ENCODE measurements around the gene MVD.

Gene MVD

GRCh38 chr16:88706965-88707826, 44.3 kb upstream of the MVD start:
- Histone ChIP-seq H3K9me3 (no peaks in the 10 kb centered on the region), H3K27ac (peak overlapping the region; percentile 85 to 87), H3K4me3 (peak overlapping the region; percentile 98 to 100), H3K4me1 (peaks cover 0 to 44% (median 34%) of the 10 kb centered on the region in 4 donors), H3K36me3 (peaks cover 0 to 25% (median 0%) of the 10 kb centered on the region in 3 donors), H3K27me3 (no peaks in the 10 kb centered on the region)
- TF ChIP-seq CTCF (IDR thresholded peaks at IDR 0.05) = no peak
- no peak for DNase-seq
- intact Hi-C loops (cut with DNase I; ENCODE audit: low total_unique reads) = no loop called here

DNA sequence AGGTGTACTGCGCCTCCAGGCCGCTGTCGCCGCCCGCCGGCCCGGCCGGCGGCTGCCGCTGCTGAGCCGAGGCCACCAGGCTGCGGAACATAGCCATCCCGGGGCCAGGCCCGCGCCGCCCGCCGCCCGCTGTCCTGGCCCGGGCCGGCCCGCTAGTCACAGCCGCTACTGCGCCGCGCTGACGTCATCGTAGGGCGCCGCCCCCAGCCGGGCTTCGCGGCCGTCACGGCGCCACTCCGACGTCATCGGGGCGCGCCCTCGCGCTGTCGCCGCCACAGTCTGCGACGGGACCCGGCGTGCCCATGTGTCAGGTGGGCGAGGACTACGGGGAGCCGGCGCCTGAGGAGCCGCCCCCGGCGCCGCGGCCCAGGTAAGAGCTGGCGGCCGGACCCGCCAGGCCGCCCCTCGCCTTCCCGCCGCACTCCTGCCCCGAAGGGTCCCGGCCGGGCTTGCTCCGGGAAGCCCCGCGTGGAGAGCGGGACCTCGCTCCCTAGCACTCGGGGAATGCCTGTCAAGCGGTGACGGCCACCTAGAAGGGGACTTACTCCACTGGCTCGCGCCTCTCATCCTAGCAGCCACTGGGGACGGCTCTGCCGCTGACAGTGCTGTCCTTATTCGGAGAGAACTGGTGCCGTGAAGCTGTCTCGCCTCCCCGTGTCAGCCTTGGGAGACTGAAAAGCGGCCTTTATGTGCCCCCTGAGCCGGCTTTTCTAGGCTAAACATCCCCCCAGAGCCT, 43.5 kb upstream of the MVD start, which contains the start of the genes CTU2 and RNF166:
Gene CTU2 (plus strand): TSS at position 275 of the 736 bp plus-strand sequence. CDS start 28 bp downstream, at position 303.
Gene RNF166 (minus strand): TSS at position 180 of the 736 bp plus-strand sequence. CDS start 83 bp downstream, at position 97.
- H3K4me1 ChIP-seq = peaks cover 0 to 51% (median 35%) of the 10 kb centered on the region in 4 donors
- peak in 1 of 2 experiments; percentile 11 for TF ChIP-seq CTCF (IDR thresholded peaks at IDR 0.05)
- intact Hi-C loops (cut with DNase I; ENCODE audit: low total_unique reads) = no loop called here

DNA sequence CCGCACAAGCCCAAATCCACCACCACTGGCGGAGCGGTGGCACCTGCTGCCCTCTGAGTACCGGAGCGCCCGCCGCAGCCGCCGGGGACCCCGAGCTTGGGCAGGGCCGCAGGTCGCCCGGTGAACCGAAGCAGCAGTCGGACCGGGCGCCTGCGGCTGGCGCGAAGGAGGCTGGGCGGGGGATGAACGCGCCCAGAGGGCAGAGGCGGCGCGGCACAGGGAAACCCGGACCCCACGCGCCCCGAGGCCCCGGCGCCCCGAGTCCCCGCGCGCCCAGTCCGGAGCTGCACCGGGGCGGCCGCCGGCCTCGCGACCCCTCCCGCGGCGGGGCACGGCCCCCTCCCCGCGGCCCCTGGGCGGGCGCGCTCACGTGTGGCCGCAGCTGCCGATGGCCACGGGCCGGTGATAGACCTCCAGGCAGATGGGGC, 42.9 kb upstream of the MVD start:
- Histone ChIP-seq H3K4me1 (peaks cover 0 to 52% (median 35%) of the 10 kb centered on the region in 4 donors), H3K27ac (peak overlapping the region; percentile 85 to 87), H3K27me3 (no peaks in the 10 kb centered on the region), H3K4me3 (peak overlapping the region; percentile 98 to 100), H3K36me3 (peaks cover 0 to 30% (median 0%) of the 10 kb centered on the region in 3 donors), H3K9me3 (no peaks in the 10 kb centered on the region)
- TF ChIP-seq CTCF (IDR thresholded peaks at IDR 0.05) = no peak
- intact Hi-C loops (cut with DNase I; ENCODE audit: low total_unique reads) = no loop called here
- no peak for DNase-seq

More for the DNA sequence above, 43.5 kb upstream of the MVD start, which contains the start of the genes CTU2 and RNF166:
- Histone ChIP-seq H3K4me3 (peak within 1 kb of the TSS; percentile 98 to 100), H3K27me3 (no peaks in the 10 kb centered on the region), H3K27ac (peak within 1 kb of the TSS; percentile 85 to 87), H3K9me3 (no peaks in the 10 kb centered on the region), H3K36me3 (peaks cover 0 to 25% (median 0%) of the 10 kb centered on the region in 3 donors)
- peak; percentile 80 to 93 for DNase-seq

GRCh38 chr16:88705076-88705684, 42.3 kb upstream of the MVD start:
- Histone ChIP-seq H3K36me3 (peaks cover 0 to 36% (median 0%) of the 10 kb centered on the region in 3 donors), H3K4me3 (peak overlapping the region; percentile 98 to 100), H3K4me1 (peaks cover 0 to 52% (median 35%) of the 10 kb centered on the region in 4 donors), H3K9me3 (no peaks in the 10 kb centered on the region), H3K27me3 (no peaks in the 10 kb centered on the region), H3K27ac (peak overlapping the region; percentile 85 to 87)
- TF ChIP-seq CTCF (IDR thresholded peaks at IDR 0.05) = no peak
- intact Hi-C loops (cut with DNase I; ENCODE audit: low total_unique reads) = no loop called here
- peak in 1 of 2 donors; percentile 48 for DNase-seq

All from tibial artery (tissue), 4 donors.